Loucy (cell line): ENCODE results near the gene ELL2.
"Not testable (repeated sequence)": the region's sequence is repeated elsewhere in the genome, so short reads cannot be mapped to it uniquely, and the experiment has no call there.

Experiments used
- H2AFZ ChIP-seq: fragments of 200-600 bp; sonication (generic); 2 replicates; pipeline ENCODE4 v1.6.0; 2016; ENCODE audit warnings: antibody characterized with exemption, mild to moderate bottlenecking, low read length, moderate library complexity
- H3F3A ChIP-seq: fragments of 200-600 bp; 2 replicates; pipeline ENCODE4 v1.6.0; 2016; ENCODE audit warnings: antibody characterized with exemption, low read depth, mild to moderate bottlenecking
- H3K27me3 ChIP-seq: fragments of 200-600 bp; sonication (generic); 2 replicates; pipeline ENCODE4 v1.6.1; 2014; ENCODE audit warnings: low read length, mild to moderate bottlenecking; ENCODE audit not compliant: insufficient read depth, poor library complexity, severe bottlenecking
- H3K36me3 ChIP-seq: fragments of 200-600 bp; sonication (generic); 2 replicates; pipeline ENCODE4 v1.6.1; 2016; ENCODE audit warnings: low read length; ENCODE audit not compliant: insufficient read depth
- H3K4me1 ChIP-seq: fragments of 200-600 bp; sonication (generic); 2 replicates; pipeline ENCODE4 v1.5.1; 2014; ENCODE audit warnings: low read length, mild to moderate bottlenecking; ENCODE audit not compliant: insufficient read depth, poor library complexity, severe bottlenecking
- H3K4me2 ChIP-seq: fragments of 200-600 bp; sonication (generic); 2 replicates; pipeline ENCODE4 v1.6.0; 2014; ENCODE audit warnings: antibody characterized with exemption, low read length, low read depth, mild to moderate bottlenecking; ENCODE audit not compliant: poor library complexity, severe bottlenecking
- H3K4me3 ChIP-seq: fragments of 200-600 bp; sonication (generic); 2 replicates; pipeline ENCODE4 v1.5.1; 2014; ENCODE audit warnings: low read length, mild to moderate bottlenecking, mixed read lengths; ENCODE audit not compliant: poor library complexity, severe bottlenecking
- H3K79me2 ChIP-seq: fragments of 200-600 bp; sonication (generic); 2 replicates; pipeline ENCODE4 v1.6.1; 2014; ENCODE audit warnings: low read length; ENCODE audit not compliant: insufficient read depth
- H3K9ac ChIP-seq: fragments of 200-600 bp; sonication (generic); 2 replicates; pipeline ENCODE4 v1.6.0; 2014; ENCODE audit warnings: mild to moderate bottlenecking, low read depth, low read length, moderate library complexity; ENCODE audit not compliant: poor library complexity, severe bottlenecking
- H3K9me2 ChIP-seq: fragments of 200-600 bp; sonication (generic); replicated peaks from 2 replicates; pipeline ENCODE4 v1.6.1; 2016; ENCODE audit warnings: low read depth, low read length, mixed read lengths
- H3K9me3 ChIP-seq: fragments of 200-600 bp; sonication (generic); 2 replicates; pipeline ENCODE4 v1.6.1; 2014; ENCODE audit warnings: mild to moderate bottlenecking, antibody characterized with exemption, low read length, low read depth; ENCODE audit not compliant: insufficient read depth
- H4K20me1 ChIP-seq: fragments of 200-600 bp; sonication (generic); 2 replicates; pipeline ENCODE4 v1.6.0; 2014; ENCODE audit warnings: antibody characterized with exemption, low read length, mild to moderate bottlenecking; ENCODE audit not compliant: insufficient read depth, poor library complexity, severe bottlenecking
- CTCF ChIP-seq: fragments of 200-600 bp; sonication (generic); conservative IDR thresholded peaks from 2 replicates; pipeline ENCODE4 v1.5.1; 2014; ENCODE audit warnings: mild to moderate bottlenecking, antibody characterized with exemption, low read length
- EZH2phosphoT487 ChIP-seq: fragments of 200-600 bp; IDR thresholded peaks from 2 replicates; pipeline ENCODE4 v1.6.1; 2018; ENCODE audit warnings: antibody characterized with exemption, mild to moderate bottlenecking, moderate library complexity, borderline replicate concordance

The ELL2 gene

GRCh38 chr5:95928724-95929253 is 32.9 kb downstream of the ELL2 start:
- H3K79me2 ChIP-seq, result no peaks in the 10 kb centered on the region
- H3K4me1 ChIP-seq, result peaks cover 36% of the 10 kb centered on the region
- 0 out of 2 replicates have a peak, but pooled peaks cover 2% of the 10 kb centered on the region for H3F3A ChIP-seq
- no peaks in the 10 kb centered on the region for H3K9me2 ChIP-seq
- no peak overlapping the region for H3K9ac ChIP-seq
- H3K4me2 ChIP-seq, result no peak overlapping the region
- H3K9me3 ChIP-seq, result no peaks in the 10 kb centered on the region
- H3K4me3 ChIP-seq, result no peak overlapping the region
- no peak overlapping the region for H2AFZ ChIP-seq
- no peak for TF ChIP-seq EZH2phosphoT487
- no peaks in the 10 kb centered on the region for H4K20me1 ChIP-seq
- no peaks in the 10 kb centered on the region for H3K36me3 ChIP-seq
- H3K27me3 ChIP-seq, result no peaks in the 10 kb centered on the region

GRCh38 chr5:95927927-95928723 is 33.5 kb downstream of the ELL2 start:
- Histone ChIP-seq H3K36me3 (no peaks in the 10 kb centered on the region), H4K20me1 (no peaks in the 10 kb centered on the region)

GRCh38 chr5:95927300-95927699 is 34.4 kb downstream of the ELL2 start:
- peaks cover 39% of the 10 kb centered on the region for H3K4me1 ChIP-seq
- H3K9ac ChIP-seq, H3K36me3 ChIP-seq, H3K27me3 ChIP-seq, H3K9me2 ChIP-seq, H2AFZ ChIP-seq, H3K79me2 ChIP-seq, H4K20me1 ChIP-seq, H3K9me3 ChIP-seq, H3F3A ChIP-seq, H3K4me2 ChIP-seq, H3K4me3 ChIP-seq: not testable (repeated sequence)

More at GRCh38 chr5:95927927-95928723, 33.5 kb downstream of the ELL2 start:
- H3K9ac ChIP-seq, result no peak overlapping the region
- no peaks in the 10 kb centered on the region for H3K9me3 ChIP-seq
- H3K9me2 ChIP-seq, result no peaks in the 10 kb centered on the region
- H3K4me1 ChIP-seq, result peaks cover 39% of the 10 kb centered on the region
- H2AFZ ChIP-seq, result no peak overlapping the region
- H3K4me3 ChIP-seq, result no peak overlapping the region
- 0 out of 2 replicates have a peak, but pooled peaks cover 2% of the 10 kb centered on the region for H3F3A ChIP-seq
- no peaks in the 10 kb centered on the region for H3K79me2 ChIP-seq
- TF ChIP-seq CTCF (no peak), EZH2phosphoT487 (no peak)
- H3K4me2 ChIP-seq, result no peak overlapping the region
- no peaks in the 10 kb centered on the region for H3K27me3 ChIP-seq

- no peak overlapping the region for H2AFZ ChIP-seq
- H3F3A ChIP-seq, result no peaks in the 10 kb centered on the region
- no peak overlapping the region for H3K4me3 ChIP-seq
- no peaks in the 10 kb centered on the region for H3K27me3 ChIP-seq
- no peaks in the 10 kb centered on the region for H3K9me3 ChIP-seq
- H3K9ac ChIP-seq, result no peak overlapping the region
- H3K4me1 ChIP-seq, result peaks cover 36% of the 10 kb centered on the region
- no peaks in the 10 kb centered on the region for H3K79me2 ChIP-seq
- H4K20me1 ChIP-seq, result no peaks in the 10 kb centered on the region
- no peak for TF ChIP-seq CTCF
- TF ChIP-seq EZH2phosphoT487, result no peak
- H3K9me2 ChIP-seq, result no peaks in the 10 kb centered on the region
- no peaks in the 10 kb centered on the region for H3K36me3 ChIP-seq
- no peak overlapping the region for H3K4me2 ChIP-seq
These were observed 35.7 kb downstream of the ELL2 start for GRCh38 chr5:95925939-95926338.
